GM10266 (cell line): ENCODE results near the gene ZBTB7C.

ENCODE experiments used
- DNase-seq: peaks from one replicate; pipeline ENCODE4 v3.0.0; 2012; ENCODE audit errors: extremely low spot score
- TF ChIP-seq, protein P1 (sequence below): IDR thresholded peaks from 2 replicates; pipeline ENCODE4 v1.5.1; 2012; ENCODE audit warnings: mild to moderate bottlenecking, low read depth; ENCODE audit not compliant: control insufficient read depth, insufficient read depth; ENCODE audit errors: missing control alignments

ZBTB7C gene

DNA sequence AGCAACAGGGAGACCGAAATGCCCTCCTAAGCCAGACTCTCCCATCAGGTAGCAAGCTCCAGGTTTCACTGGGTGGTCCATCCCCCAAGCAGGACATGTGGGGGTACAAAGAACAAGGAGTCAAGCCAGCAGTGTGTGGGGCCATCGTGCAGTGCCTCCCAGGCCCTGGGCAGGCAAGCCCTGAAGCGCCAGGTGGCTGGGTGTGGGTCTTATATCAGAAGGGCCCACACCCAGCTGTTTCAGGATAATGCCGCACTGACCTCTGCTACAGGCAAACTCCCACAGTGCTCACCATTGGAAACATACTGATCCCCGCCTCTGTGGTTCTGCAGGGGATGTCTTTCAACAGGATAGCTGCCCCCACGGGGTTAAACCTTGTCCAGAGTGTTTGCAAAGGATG is 304.5 kb downstream of the ZBTB7C start:
- TF ChIP-seq, protein P1, sequence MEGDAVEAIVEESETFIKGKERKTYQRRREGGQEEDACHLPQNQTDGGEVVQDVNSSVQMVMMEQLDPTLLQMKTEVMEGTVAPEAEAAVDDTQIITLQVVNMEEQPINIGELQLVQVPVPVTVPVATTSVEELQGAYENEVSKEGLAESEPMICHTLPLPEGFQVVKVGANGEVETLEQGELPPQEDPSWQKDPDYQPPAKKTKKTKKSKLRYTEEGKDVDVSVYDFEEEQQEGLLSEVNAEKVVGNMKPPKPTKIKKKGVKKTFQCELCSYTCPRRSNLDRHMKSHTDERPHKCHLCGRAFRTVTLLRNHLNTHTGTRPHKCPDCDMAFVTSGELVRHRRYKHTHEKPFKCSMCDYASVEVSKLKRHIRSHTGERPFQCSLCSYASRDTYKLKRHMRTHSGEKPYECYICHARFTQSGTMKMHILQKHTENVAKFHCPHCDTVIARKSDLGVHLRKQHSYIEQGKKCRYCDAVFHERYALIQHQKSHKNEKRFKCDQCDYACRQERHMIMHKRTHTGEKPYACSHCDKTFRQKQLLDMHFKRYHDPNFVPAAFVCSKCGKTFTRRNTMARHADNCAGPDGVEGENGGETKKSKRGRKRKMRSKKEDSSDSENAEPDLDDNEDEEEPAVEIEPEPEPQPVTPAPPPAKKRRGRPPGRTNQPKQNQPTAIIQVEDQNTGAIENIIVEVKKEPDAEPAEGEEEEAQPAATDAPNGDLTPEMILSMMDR: no peak
- no peak for DNase-seq

DNA sequence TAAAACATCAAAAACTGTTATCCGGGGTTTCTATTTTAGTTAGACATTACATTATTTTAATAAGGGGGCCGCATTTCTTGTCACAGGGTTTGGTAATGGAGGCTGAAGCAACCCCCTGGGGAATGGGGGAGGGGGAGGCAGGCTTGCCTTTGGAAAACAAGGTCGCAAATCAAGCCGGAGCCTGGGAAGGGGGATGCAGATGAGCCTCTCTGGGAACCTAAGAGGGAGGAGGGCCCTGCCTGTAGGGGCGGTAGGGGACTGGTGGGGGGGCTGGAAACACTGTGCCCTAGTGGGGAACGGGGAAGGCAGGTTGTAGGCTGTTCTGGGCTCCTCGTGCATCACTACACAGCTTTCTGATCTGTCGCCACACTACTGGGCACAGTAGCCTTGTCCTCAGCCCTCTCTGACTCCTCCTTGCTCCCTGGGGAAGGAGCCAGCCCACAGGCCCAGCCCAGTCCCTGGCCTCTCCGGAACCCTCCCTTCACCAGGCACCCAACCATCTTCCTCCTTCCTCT is 308.5 kb downstream of the ZBTB7C start:
- TF ChIP-seq, protein P1: no peak
- no peak for DNase-seq

GRCh38 chr18:48100165-48100575 is 309.0 kb downstream of the ZBTB7C start:
- TF ChIP-seq, protein P1: no peak
- DNase-seq: no peak

DNA sequence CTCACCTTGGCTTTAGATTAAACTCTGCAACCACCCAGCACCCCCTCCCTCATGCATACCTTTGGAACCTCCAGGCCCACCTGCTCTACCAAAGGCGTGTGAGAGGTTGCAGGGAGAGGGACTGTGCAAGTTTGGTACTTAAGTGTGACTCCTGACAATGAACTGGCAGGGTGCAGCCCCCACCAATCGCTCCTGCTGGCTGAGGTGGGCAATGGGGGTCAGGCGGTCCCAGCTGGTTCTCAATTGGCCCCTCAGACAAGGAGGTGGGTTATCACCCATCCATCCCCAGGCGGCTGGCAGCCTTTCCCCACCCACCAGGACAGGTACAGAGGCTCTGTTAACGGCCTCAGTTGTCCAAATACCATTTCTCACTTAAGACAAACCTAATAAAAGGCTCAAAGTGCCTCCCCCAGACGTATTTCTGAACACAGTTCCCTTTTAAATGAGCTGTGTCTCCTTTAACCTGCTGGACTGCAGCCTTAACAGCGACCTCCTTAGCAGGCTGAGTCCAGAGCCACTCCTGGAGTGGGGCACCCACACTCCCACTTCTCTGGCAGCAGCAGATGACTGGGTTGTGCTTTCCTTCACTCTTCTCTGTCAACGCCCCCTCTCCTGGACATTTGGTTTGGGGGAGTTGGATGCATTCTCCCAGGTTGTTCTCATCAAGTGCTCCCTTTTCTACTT is 309.6 kb downstream of the ZBTB7C start:
- TF ChIP-seq, protein P1: no peak
- no peak for DNase-seq

DNA sequence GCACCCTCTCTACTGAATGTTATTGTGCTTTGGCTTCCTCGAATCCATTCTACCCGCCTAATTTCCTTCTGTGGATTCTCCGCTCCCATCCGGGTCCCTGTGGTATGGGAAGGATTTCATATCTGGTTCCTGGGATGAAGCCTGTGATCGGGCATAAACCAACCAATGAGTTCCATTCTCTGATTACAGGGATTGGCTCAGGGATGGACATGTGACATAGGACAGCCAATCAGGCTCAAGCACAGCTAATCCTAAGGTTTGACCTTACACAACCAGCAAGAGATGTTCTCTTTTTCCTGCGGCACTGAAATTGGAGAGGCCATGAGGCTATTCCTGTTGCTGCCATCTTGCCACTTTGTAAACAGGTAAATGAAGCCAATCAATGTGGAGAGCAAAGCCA is 310.6 kb downstream of the ZBTB7C start:
- TF ChIP-seq, protein P1: no peak
- DNase-seq: no peak

DNA sequence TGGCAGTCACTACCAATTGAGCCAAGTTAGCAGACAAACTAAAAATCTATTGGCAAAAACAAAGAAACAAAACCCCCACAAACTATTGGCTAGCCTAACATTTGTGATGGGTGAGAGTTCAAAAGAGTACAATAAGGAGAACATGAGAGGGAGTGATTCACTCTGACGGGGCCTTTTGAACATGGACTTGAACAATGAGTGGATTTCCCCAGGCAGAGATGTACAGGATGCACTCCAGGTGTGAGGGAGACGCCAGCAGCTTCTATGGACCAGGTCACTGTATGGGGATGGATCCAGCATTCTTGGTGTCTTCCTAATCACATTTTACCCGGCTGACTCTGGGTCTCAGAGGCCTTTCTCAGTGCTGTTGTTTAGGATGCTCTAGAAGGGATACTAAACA is 311.2 kb downstream of the ZBTB7C start:
- TF ChIP-seq, protein P1: no peak
- no peak for DNase-seq

DNA sequence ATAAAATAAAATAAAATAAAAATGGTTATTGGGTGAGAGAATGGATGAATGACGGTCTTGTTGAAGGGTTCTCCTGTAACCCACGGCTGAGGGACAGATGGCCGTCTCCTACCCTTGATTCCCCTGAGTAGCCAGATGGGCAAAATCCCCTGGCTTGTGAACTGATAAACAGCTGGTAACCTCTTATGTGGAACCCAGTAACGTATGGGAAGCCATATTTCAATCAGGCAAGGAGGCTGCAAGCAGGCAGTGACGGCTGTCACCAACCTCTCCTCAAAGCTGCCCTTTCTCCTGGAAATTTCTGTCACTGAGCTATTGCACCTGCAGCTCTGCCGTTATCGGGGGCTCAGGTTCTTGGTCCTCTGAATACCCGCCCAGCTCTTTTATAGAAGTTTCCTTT is 313.5 kb downstream of the ZBTB7C start:
- TF ChIP-seq, protein P1: no peak
- DNase-seq: no peak
